ENCODE results near the gene PNPLA5.

DNA sequence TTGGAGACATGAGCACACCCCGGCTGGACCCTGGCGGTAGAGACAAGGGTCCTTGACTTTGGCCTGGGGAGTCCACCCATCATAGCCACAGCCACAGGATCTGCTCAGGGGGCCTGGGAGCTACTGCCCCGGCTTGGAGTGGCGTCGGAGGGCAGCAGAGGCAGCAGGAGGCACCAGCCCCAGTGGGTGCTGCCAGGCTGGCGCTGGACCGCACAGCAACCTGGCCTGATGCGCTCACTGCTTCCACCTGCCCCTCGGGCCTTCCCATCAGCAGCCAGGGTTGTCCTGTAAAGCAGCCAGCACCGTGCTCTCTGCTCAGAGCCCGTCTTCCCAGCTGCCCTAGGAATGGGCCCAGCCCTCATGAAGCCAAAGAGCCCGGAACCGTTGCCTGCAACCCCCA lies 51.4 kb downstream of the PNPLA5 start:
- no peak for TF ChIP-seq RARB (CRISPR knock-in tag; IDR thresholded peaks at IDR 0.05)
- TF ChIP-seq ZFP3 (CRISPR knock-in tag; IDR thresholded peaks at IDR 0.05) = no peak
- TF ChIP-seq, protein P1, sequence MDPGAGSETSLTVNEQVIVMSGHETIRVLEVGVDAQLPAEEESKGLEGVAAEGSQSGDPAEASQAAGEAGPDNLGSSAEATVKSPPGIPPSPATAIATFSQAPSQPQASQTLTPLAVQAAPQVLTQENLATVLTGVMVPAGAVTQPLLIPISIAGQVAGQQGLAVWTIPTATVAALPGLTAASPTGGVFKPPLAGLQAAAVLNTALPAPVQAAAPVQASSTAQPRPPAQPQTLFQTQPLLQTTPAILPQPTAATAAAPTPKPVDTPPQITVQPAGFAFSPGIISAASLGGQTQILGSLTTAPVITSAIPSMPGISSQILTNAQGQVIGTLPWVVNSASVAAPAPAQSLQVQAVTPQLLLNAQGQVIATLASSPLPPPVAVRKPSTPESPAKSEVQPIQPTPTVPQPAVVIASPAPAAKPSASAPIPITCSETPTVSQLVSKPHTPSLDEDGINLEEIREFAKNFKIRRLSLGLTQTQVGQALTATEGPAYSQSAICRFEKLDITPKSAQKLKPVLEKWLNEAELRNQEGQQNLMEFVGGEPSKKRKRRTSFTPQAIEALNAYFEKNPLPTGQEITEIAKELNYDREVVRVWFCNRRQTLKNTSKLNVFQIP (CRISPR knock-in tag; IDR thresholded peaks at IDR 0.05; ENCODE audit: borderline replicate concordance, low read depth) = no peak
- TF ChIP-seq ZNF8 (CRISPR knock-in tag; IDR thresholded peaks at IDR 0.05) = no peak
- TF ChIP-seq ESRRG (CRISPR knock-in tag; IDR thresholded peaks at IDR 0.05) = no peak
- TF ChIP-seq, protein P2, sequence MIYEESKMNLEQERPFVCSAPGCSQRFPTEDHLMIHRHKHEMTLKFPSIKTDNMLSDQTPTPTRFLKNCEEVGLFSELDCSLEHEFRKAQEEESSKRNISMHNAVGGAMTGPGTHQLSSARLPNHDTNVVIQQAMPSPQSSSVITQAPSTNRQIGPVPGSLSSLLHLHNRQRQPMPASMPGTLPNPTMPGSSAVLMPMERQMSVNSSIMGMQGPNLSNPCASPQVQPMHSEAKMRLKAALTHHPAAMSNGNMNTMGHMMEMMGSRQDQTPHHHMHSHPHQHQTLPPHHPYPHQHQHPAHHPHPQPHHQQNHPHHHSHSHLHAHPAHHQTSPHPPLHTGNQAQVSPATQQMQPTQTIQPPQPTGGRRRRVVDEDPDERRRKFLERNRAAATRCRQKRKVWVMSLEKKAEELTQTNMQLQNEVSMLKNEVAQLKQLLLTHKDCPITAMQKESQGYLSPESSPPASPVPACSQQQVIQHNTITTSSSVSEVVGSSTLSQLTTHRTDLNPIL (CRISPR knock-in tag; IDR thresholded peaks at IDR 0.05; ENCODE audit: low read depth) = no peak
- no peak for TF ChIP-seq ZFP30 (CRISPR knock-in tag; IDR thresholded peaks at IDR 0.05)
- TF ChIP-seq, protein P3, sequence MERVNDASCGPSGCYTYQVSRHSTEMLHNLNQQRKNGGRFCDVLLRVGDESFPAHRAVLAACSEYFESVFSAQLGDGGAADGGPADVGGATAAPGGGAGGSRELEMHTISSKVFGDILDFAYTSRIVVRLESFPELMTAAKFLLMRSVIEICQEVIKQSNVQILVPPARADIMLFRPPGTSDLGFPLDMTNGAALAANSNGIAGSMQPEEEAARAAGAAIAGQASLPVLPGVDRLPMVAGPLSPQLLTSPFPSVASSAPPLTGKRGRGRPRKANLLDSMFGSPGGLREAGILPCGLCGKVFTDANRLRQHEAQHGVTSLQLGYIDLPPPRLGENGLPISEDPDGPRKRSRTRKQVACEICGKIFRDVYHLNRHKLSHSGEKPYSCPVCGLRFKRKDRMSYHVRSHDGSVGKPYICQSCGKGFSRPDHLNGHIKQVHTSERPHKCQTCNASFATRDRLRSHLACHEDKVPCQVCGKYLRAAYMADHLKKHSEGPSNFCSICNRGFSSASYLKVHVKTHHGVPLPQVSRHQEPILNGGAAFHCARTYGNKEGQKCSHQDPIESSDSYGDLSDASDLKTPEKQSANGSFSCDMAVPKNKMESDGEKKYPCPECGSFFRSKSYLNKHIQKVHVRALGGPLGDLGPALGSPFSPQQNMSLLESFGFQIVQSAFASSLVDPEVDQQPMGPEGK (CRISPR knock-in tag; IDR thresholded peaks at IDR 0.05; ENCODE audit: borderline replicate concordance) = no peak
- no peak for TF ChIP-seq BACH2 (CRISPR knock-in tag; IDR thresholded peaks at IDR 0.05; ENCODE audit: borderline replicate concordance)
- TF ChIP-seq PPARA (CRISPR knock-in tag; IDR thresholded peaks at IDR 0.05; ENCODE audit: borderline replicate concordance) = no peak
- no peak for TF ChIP-seq ARNTL (CRISPR knock-in tag; IDR thresholded peaks at IDR 0.05; ENCODE audit: borderline replicate concordance, low read depth)
- TF ChIP-seq, protein P4, sequence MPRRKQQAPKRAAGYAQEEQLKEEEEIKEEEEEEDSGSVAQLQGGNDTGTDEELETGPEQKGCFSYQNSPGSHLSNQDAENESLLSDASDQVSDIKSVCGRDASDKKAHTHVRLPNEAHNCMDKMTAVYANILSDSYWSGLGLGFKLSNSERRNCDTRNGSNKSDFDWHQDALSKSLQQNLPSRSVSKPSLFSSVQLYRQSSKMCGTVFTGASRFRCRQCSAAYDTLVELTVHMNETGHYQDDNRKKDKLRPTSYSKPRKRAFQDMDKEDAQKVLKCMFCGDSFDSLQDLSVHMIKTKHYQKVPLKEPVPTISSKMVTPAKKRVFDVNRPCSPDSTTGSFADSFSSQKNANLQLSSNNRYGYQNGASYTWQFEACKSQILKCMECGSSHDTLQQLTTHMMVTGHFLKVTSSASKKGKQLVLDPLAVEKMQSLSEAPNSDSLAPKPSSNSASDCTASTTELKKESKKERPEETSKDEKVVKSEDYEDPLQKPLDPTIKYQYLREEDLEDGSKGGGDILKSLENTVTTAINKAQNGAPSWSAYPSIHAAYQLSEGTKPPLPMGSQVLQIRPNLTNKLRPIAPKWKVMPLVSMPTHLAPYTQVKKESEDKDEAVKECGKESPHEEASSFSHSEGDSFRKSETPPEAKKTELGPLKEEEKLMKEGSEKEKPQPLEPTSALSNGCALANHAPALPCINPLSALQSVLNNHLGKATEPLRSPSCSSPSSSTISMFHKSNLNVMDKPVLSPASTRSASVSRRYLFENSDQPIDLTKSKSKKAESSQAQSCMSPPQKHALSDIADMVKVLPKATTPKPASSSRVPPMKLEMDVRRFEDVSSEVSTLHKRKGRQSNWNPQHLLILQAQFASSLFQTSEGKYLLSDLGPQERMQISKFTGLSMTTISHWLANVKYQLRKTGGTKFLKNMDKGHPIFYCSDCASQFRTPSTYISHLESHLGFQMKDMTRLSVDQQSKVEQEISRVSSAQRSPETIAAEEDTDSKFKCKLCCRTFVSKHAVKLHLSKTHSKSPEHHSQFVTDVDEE (CRISPR knock-in tag; IDR thresholded peaks at IDR 0.05) = no peak

All from SK-N-SH treated with all-trans-retinoic acid at 6 μM for 48 hours (cell line).